GM15510 (cell line): ENCODE data around the gene GDNF.

Source experiments
- POLR2A ChIP-seq: IDR thresholded peaks from 3 replicates; pipeline ENCODE4 v1.6.1; 2011; ENCODE audit warnings: borderline replicate concordance; ENCODE audit not compliant: insufficient read length; ENCODE audit errors: extremely low read depth

The GDNF gene

DNA sequence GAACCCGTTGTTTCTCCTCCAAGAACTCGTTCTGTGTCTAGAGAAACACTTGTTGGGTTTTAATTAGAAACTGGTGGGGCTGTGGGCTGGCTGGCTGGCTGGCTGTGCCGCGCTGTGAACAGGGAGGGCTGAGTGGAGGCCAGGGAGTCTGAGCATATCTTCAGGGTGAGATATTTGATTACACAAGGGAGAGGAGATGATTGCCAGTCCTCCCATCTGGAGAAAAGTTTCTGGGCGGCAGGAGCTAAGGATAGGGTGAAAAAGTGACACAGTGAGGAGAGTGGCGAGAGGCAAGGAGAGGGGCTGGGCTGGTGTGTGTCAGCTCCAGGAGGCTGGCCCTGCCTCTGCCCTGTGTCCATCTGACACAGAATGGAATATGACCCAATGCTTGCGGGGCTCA, 63.0 kb downstream of the GDNF start:
- no peak for TF ChIP-seq POLR2A

GRCh38 chr5:37774912-37775483, 64.8 kb downstream of the GDNF start:
- no peak for TF ChIP-seq POLR2A

- no peak for TF ChIP-seq POLR2A
Measured at GRCh38 chr5:37773809-37774208, 66.0 kb downstream of the GDNF start.

DNA sequence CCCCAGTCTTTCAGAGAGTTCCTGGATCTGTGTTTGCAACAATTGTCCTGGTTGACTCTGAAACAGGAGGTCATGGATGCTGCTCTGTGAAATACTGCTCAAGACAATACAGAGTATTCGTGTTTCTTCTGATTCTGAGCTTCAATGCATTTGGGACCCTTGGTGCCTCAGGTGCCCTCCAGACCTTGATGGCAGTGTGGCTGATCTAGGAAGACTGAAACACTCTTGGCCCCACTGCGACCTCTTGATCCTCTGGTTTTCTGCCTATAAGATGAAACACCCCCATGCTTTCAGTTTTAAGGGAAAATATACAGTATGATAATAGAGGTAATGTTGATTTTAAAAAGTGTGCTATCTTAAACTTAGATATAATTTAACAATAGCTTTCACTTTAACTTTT, 67.6 kb downstream of the GDNF start:
- TF ChIP-seq POLR2A, result no peak

DNA sequence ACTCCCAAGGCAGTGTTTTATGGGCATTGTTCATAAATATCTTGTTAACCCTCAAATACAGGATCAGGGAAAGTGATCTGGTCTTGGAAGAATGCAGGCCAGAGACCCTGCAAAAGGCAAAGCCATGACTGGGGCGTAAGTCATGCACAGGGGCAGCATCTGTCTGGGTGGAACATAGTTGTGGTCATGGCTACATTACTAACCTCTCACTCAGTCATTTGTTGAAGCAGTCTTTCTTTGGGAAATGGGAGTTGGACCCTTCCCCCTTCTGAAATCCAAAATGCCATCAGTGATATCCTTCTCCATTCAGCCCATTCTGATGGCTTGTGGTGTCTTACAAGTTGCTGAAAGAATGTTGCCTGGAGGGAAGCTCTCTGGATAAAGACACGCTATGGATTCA, 68.1 kb downstream of the GDNF start:
- no peak for TF ChIP-seq POLR2A

DNA sequence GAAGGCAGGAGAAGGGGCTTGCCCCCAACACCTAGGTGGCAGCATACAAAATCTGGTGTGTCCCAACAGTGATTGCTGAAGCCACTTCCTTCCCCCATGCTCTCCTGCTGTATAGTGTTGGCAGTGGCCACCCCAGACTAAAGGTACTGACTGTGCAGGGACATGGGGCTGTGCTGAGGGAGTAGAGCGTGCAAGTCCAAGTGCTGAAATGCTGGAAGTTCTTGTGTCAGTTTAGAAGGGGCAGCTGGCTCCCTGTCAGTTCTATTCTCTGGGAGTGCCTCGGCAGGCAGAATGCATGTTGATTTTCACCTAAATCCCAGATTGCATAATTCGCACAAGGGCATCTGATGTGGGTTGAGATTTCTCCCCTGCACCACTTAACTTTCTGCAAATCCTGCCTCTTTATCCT, 68.6 kb downstream of the GDNF start:
- TF ChIP-seq POLR2A, result no peak

GRCh38 chr5:37770786-37771185, 69.1 kb downstream of the GDNF start:
- TF ChIP-seq POLR2A, result no peak

- TF ChIP-seq POLR2A, result no peak
Measured at GRCh38 chr5:37769840-37770239, 70.0 kb downstream of the GDNF start.

GRCh38 chr5:37769108-37769507, 70.7 kb downstream of the GDNF start:
- TF ChIP-seq POLR2A, result no peak

DNA sequence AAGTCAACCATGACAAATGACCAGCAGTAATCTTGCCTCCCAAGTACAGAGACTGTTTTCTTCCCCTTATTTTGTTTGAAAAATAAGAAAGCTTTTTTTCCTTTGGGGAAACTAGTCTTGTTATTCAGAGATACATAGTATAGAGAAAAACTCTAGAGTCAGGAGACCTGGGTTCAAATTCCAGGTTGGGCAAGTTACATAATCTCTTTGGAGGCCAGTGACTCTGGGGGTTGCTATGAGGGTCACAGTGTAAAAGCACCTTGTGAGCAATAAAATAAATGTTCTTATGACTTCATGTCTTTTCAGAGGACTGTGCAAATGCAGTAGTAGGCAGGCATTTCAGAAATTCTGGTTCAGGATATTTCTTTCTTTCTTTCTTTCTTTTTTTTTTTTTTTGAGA, 71.5 kb downstream of the GDNF start:
- TF ChIP-seq POLR2A, result no peak

DNA sequence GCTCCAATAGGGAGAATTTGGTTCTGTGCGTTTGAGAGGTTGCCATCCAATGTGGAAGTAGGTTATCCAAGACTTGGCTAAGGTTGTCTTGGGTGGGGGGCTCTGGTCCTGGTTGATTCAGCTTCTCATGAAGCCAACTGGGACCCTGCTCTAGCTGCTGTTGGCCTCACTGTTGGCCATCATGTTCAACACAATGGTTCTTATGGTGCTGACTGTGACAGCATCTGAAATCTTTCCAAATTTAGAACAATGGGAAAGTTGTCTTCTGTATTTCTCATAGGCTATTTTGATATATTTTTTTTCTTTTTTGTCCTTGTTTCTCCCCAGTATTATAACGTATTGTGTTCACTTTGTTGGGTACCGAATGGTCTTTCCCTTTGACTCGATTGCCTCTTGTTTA, 71.9 kb downstream of the GDNF start:
- no peak for TF ChIP-seq POLR2A

DNA sequence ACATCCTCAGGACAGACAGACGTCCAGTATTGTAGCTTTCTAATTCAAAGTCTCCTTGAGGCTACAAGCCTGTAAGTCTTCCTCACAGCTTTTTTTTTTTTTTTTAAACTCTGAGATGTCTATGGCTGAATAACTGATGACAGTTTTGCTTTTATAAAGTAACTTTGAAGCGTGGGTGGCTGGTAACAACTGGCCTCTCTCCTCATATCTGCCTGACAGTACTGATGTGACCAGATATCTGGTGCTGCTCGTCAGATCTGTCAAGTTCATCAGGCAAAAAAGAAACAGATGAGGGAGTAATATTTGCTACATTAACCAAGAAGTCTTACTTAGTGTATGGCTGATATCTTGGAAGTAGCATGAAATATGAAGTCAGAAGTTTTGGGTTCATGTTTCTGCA, 72.6 kb downstream of the GDNF start:
- TF ChIP-seq POLR2A, result no peak
